ENCODE results near the gene ETFRF1. TPM values are rescaled to one million over a fixed set of nuclear protein-coding genes. Genes with fewer than 3 reads are reported as not detected.

Gene ETFRF1
- total and polyA plus RNA-seq, 4 donors = 12.2 to 35.8 (median 25.3) TPM

- ATAC-seq (ENCODE audit: insufficient read depth, low FRiP score) = no peak
- no peaks in the 10 kb centered on the region for H3K27me3 ChIP-seq (ENCODE audit: control insufficient read depth in 3 of 3, insufficient read depth in 3 of 3, low read length in 2 of 3)
- no peaks in the 10 kb centered on the region for H3K9me3 ChIP-seq (ENCODE audit: control insufficient read depth in 4 of 4, insufficient read depth in 3 of 4, low read length in 3 of 4)
- WGBS, 2 donors = 97 to 98% methylated on average over 1 of the region's 1 CpG
- no peak for TF ChIP-seq CTCF (IDR thresholded peaks at IDR 0.05; ENCODE audit: control extremely low read depth, extremely low read depth)
- peaks cover 0 to 6% (median 1%) of the 10 kb centered on the region in 4 donors for H3K36me3 ChIP-seq (ENCODE audit: control insufficient read depth in 4 of 4, insufficient read depth in 4 of 4, low read length in 4 of 4)
- H3K4me1 ChIP-seq (ENCODE audit: control insufficient read depth in 5 of 5, insufficient read depth in 5 of 5, low read length in 5 of 5) = no peaks in the 10 kb centered on the region
- no peak overlapping the region for H3K9ac ChIP-seq (ENCODE audit: insufficient read depth in 1 of 2, low read length in 2 of 2)
- DNase-seq = no peak
- H3K4me3 ChIP-seq = no peak overlapping the region
- H3K27ac ChIP-seq (ENCODE audit: low read depth in 1 of 2, low read length in 1 of 2) = no peak overlapping the region
Measured at GRCh38 chr12:25213338-25213737, 18.3 kb downstream of the ETFRF1 start.

GRCh38 chr12:25236190-25236589, 41.2 kb downstream of the ETFRF1 start:
- H3K27me3 ChIP-seq (ENCODE audit: control insufficient read depth in 3 of 3, insufficient read depth in 3 of 3, low read length in 2 of 3) = no peaks in the 10 kb centered on the region
- H3K4me3 ChIP-seq = no peak overlapping the region
- ATAC-seq (ENCODE audit: insufficient read depth, low FRiP score) (no peak), DNase-seq (no peak)
- peaks cover 4 to 6% (median 4%) of the 10 kb centered on the region in 4 donors for H3K36me3 ChIP-seq (ENCODE audit: control insufficient read depth in 4 of 4, insufficient read depth in 4 of 4, low read length in 4 of 4)
- no peaks in the 10 kb centered on the region for H3K4me1 ChIP-seq (ENCODE audit: control insufficient read depth in 5 of 5, insufficient read depth in 5 of 5, low read length in 5 of 5)
- no peaks in the 10 kb centered on the region for H3K9me3 ChIP-seq (ENCODE audit: control insufficient read depth in 4 of 4, insufficient read depth in 3 of 4, low read length in 3 of 4)
- H3K27ac ChIP-seq (ENCODE audit: low read depth in 1 of 2, low read length in 1 of 2) = peak overlapping the region in 1 of 2 donors; percentile 49
- 75 to 88% methylated on average over 1 of the region's 1 CpG for WGBS, 2 donors
- no peak overlapping the region for H3K9ac ChIP-seq (ENCODE audit: insufficient read depth in 1 of 2, low read length in 2 of 2)
- TF ChIP-seq CTCF (IDR thresholded peaks at IDR 0.05; ENCODE audit: control extremely low read depth, extremely low read depth) = no peak

- Histone ChIP-seq H3K9me3 (ENCODE audit: control insufficient read depth in 4 of 4, insufficient read depth in 3 of 4, low read length in 3 of 4) (no peaks in the 10 kb centered on the region), H3K4me1 (ENCODE audit: control insufficient read depth in 5 of 5, insufficient read depth in 5 of 5, low read length in 5 of 5) (no peaks in the 10 kb centered on the region), H3K4me3 (no peak overlapping the region), H3K27ac (ENCODE audit: low read depth in 1 of 2, low read length in 1 of 2) (peak overlapping the region in 1 of 2 donors; percentile 49), H3K27me3 (ENCODE audit: control insufficient read depth in 3 of 3, insufficient read depth in 3 of 3, low read length in 2 of 3) (no peaks in the 10 kb centered on the region), H3K36me3 (ENCODE audit: control insufficient read depth in 4 of 4, insufficient read depth in 4 of 4, low read length in 4 of 4) (peaks cover 4 to 6% (median 4%) of the 10 kb centered on the region in 4 donors), H3K9ac (ENCODE audit: insufficient read depth in 1 of 2, low read length in 2 of 2) (no peak overlapping the region)
- TF ChIP-seq CTCF (IDR thresholded peaks at IDR 0.05; ENCODE audit: control extremely low read depth, extremely low read depth) = no peak
- ATAC-seq (ENCODE audit: insufficient read depth, low FRiP score) (no peak), DNase-seq (no peak)
- 85% methylated on average over 4 of the region's 4 CpGs for WGBS, 2 donors
Measured at GRCh38 chr12:25236626-25237025, 41.6 kb downstream of the ETFRF1 start.
